ENCODE data around the gene TOM1L2. TPM values are rescaled to one million over a fixed set of nuclear protein-coding genes. Genes with fewer than 3 reads are reported as not detected.

TOM1L2 gene
- total RNA-seq, 3 donors from 2014 or later = 5.5 to 6.6 (median 5.5) TPM

- no peak for DNase-seq
- Mint-ChIP-seq H3K4me3 (no peak overlapping the region), H3K27me3 (ENCODE audit: low read depth) (no peaks in the 10 kb centered on the region), H3K9me3 (no peaks in the 10 kb centered on the region), H3K36me3 (ENCODE audit: insufficient read depth) (peaks cover 2% of the 10 kb centered on the region), H3K4me1 (ENCODE audit: low read depth) (peaks cover 42% of the 10 kb centered on the region)
- no peak for ATAC-seq
These were observed 34.9 kb downstream of the TOM1L2 start for GRCh38 chr17:17937201-17937853.

DNA sequence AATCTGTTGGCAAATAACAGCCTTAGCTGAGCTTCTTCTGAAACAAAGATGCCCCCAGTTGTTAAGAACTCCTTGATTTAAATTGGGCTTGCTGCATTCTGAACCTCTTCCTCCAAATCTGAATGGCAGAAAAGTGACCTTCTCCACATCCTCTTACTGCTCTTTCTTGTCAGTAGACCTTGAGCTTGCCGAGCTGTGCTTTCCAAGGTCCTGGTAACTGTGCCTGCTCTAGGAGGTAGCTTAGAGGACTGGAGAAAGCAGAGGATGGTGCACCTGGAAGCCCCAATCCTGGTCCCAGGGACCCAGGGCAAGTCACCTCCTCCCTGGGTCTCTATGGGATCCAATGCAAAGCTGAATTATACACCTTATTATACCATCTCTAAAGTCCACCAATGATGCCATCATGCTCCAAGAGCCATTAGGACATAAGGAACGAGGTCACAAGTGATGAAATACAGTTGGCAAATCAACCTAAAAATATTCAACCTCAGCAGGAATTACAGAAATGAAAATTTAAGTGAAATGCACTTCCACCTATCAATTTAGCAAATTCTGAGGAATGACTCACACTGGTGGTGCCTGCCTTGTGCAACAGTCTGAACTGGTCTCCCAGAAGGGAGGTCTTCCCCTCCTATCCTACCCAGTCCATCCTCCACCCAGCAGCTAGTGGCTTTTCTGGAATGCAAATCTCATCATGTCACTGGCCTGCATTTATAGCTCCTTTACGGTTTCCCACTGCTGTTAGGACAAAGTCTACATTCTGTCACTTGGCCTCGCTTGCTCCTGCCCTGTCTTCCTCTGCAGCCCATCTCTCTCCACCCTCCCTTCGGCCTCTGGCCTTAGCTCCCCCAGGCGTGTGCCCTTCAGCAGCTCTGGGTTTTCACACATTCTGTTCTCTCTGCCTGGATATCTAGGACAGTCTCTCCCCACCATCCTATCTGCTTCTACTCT is 36.6 kb downstream of the TOM1L2 start:
- no peak for DNase-seq
- peaks cover 42% of the 10 kb centered on the region for H3K4me1 Mint-ChIP-seq (ENCODE audit: low read depth)
- no peak overlapping the region for H3K4me3 Mint-ChIP-seq
- H3K36me3 Mint-ChIP-seq (ENCODE audit: insufficient read depth) = peaks cover 2% of the 10 kb centered on the region
- H3K27me3 Mint-ChIP-seq (ENCODE audit: low read depth) = no peaks in the 10 kb centered on the region
- no peak for ATAC-seq
- no peaks in the 10 kb centered on the region for H3K9me3 Mint-ChIP-seq

DNA sequence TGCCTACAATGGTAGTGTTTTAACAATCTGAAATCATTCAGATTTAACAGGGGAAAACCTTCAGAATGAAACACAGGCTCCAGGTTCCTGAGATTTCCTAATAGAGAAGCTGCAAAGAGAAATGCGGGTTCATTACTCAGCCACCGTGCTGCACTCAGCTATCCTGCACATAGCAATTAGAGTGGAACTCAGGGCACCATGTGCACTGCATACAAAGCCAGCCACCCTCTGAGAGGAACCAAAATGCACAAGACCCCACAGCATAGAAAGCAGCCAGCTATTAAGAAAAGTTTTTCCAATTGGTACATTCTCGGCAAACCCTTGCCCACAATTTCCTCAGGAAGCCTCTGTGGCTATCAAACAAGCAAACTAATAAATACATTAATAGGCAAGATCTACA is 37.4 kb downstream of the TOM1L2 start:
- Mint-ChIP-seq H3K36me3 (ENCODE audit: insufficient read depth) (no peaks in the 10 kb centered on the region), H3K9me3 (no peaks in the 10 kb centered on the region), H3K27me3 (ENCODE audit: low read depth) (no peaks in the 10 kb centered on the region), H3K4me1 (ENCODE audit: low read depth) (peaks cover 42% of the 10 kb centered on the region), H3K4me3 (no peak overlapping the region)
- ATAC-seq (no peak), DNase-seq (no peak)

DNA sequence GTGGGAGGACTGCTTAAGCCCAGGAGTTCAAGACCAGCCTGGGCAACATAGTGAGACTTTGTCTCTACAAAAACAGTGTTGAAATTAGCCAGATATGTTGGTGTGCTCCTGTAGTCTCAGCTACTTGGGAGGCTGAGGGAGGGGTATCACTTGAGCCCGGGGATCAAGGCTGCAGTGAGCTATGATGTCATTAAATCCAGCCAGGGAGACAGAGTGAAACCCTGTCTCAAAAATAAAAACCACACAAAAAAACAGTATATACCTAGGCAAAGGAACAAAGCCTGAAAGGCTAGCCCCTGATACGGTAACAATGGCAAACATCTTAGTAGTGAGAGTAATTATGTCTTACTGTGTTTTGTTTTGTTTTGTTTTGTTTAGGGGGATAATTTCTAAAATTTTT is 38.0 kb downstream of the TOM1L2 start:
- Mint-ChIP-seq H3K27me3 (ENCODE audit: low read depth) (no peaks in the 10 kb centered on the region), H3K36me3 (ENCODE audit: insufficient read depth) (no peaks in the 10 kb centered on the region), H3K4me1 (ENCODE audit: low read depth) (peaks cover 40% of the 10 kb centered on the region), H3K4me3 (no peak overlapping the region), H3K9me3 (no peaks in the 10 kb centered on the region)
- ATAC-seq = no peak
- DNase-seq = no peak

DNA sequence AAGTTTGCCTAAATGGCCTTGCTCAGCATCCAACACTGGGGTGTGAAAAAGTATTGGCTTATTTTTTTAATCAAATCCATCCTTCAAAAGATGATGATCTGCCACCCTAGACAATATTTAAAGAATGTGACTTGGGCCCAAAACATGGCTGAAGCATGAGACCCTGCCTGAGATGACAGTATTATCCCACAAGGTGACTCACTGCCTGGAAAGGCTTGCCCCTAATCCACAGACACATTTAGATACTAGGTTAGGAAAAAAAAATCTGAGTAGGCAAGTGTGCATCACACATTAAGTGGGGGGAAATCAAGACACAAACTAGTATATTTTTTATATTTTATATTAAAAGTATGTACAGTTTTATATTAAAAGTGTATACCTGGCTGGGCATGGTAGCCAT is 38.4 kb downstream of the TOM1L2 start:
- DNase-seq = no peak
- no peak for ATAC-seq
- Mint-ChIP-seq H3K9me3 (no peaks in the 10 kb centered on the region), H3K36me3 (ENCODE audit: insufficient read depth) (no peaks in the 10 kb centered on the region), H3K27me3 (ENCODE audit: low read depth) (no peaks in the 10 kb centered on the region), H3K4me3 (no peak overlapping the region), H3K4me1 (ENCODE audit: low read depth) (peaks cover 40% of the 10 kb centered on the region)

DNA sequence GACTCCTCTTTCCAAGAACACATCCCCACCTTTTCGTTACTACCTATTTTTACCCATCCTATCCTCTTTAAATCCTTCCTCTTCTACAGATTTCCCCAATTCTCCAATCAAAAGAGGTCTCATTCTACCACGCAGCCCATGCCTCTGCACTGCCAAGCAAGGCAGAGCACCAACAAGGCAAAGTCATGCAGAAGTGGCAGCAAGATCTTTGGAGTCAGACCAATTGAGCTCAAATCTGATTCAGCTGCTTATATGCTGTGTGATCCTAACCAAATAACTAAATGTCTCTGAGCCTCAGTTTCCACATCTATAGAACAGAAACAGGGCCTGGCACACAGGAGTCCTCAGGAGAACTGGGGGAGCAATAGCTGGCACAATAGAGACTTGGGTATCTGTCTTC is 41.0 kb downstream of the TOM1L2 start:
- Mint-ChIP-seq H3K4me1 (ENCODE audit: low read depth) (peaks cover 31% of the 10 kb centered on the region), H3K9me3 (no peaks in the 10 kb centered on the region), H3K27me3 (ENCODE audit: low read depth) (no peaks in the 10 kb centered on the region)

DNA sequence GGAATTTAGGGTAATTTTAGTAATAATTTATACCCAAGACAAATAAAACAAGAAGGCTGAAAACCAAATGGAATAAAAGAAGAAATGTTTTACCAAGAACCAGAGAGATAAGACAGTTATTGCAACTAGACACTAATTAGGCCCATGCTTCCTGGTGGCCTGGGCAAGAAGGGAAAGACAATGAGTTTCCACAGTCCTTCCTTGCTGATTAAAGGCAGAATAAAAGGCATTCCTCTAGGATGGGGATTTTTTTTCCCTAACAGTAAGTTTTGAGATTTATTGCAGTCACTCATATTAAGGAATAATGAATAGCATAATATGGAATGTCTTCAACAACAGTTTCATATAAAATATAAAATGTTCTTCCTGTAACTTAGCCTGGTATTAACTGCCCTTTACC is 41.5 kb downstream of the TOM1L2 start:
- Mint-ChIP-seq H3K36me3 (ENCODE audit: insufficient read depth) (no peaks in the 10 kb centered on the region), H3K27me3 (ENCODE audit: low read depth) (no peaks in the 10 kb centered on the region), H3K9me3 (no peaks in the 10 kb centered on the region), H3K4me1 (ENCODE audit: low read depth) (peaks cover 27% of the 10 kb centered on the region), H3K4me3 (no peak overlapping the region)
- DNase-seq (no peak), ATAC-seq (no peak)

More for the DNA sequence above, 41.0 kb downstream of the TOM1L2 start:
- no peak overlapping the region for H3K4me3 Mint-ChIP-seq
- ATAC-seq (no peak), DNase-seq (no peak)
- no peaks in the 10 kb centered on the region for H3K36me3 Mint-ChIP-seq (ENCODE audit: insufficient read depth)

DNA sequence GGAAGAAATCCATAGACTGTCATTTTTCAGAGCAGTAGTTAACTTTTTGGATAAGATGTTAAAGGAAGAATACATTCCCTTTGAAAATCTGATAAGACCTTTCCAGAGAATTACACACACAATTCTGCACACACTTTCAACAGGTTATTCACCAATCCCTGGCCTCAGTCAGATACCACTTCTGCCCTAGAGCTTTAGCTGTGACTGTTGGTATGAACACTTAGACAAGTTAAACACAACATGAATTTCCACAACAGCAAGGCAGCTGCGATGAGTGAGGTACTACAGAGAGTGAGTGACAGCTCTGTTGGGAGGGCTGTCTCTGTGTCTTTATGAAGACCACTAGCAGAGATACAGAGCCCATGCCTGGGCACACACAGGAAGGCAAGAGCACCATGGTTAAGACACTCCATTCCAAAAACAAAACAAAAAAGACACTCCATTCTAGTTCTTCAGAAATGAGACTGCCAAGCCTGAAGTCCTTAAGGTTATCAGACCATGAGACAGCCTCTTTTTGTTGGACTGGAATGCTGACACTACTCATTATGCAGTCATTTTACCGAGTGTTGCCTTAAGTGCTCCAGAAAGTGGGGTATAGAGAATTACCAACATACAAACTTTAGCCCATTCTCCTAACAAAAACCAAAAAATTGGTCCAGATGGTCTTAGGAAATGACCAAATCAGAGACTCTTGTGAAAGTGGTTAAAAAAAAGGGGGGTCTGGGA is 42.4 kb downstream of the TOM1L2 start:
- Mint-ChIP-seq H3K36me3 (ENCODE audit: insufficient read depth) (no peaks in the 10 kb centered on the region), H3K9me3 (no peaks in the 10 kb centered on the region), H3K4me1 (ENCODE audit: low read depth) (peaks cover 19% of the 10 kb centered on the region), H3K27me3 (ENCODE audit: low read depth) (no peaks in the 10 kb centered on the region), H3K4me3 (no peak overlapping the region)
- no peak for ATAC-seq
- no peak for DNase-seq

- no peak overlapping the region for H3K4me3 Mint-ChIP-seq
- no peaks in the 10 kb centered on the region for H3K36me3 Mint-ChIP-seq (ENCODE audit: insufficient read depth)
- no peak for ATAC-seq
- no peak for DNase-seq
- peaks cover 11% of the 10 kb centered on the region for H3K4me1 Mint-ChIP-seq (ENCODE audit: low read depth)
- no peaks in the 10 kb centered on the region for H3K9me3 Mint-ChIP-seq
- H3K27me3 Mint-ChIP-seq (ENCODE audit: low read depth) = no peaks in the 10 kb centered on the region
These were observed 43.6 kb downstream of the TOM1L2 start for GRCh38 chr17:17928398-17929287.

DNA sequence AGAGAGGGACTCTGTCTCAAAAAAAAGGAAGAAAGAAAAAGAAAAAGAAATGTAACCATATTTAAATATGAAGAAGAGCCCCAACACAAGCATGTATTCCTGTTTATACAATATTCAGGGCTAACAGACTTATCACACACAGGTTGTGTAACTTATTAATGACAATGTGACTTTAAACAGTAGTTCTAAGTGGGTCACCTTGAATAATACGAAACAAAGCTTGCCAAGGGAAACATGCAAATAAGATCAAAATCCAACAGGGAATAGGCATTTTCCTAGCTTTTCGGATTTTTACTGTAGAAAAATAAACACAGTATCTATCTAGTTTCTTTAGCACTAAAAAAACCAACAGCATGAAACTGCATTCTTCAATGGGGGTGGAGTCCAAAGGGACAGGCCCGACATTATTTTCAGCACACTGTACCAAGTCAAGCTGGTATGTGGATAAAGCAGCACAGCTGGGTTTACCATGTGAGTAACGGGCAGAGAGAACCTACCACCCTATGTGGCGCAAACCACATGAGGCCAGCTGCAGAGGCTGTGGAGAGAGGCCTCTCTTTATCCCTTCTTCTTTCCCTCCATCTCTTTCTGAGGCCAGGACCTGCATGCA is 45.3 kb downstream of the TOM1L2 start:
- no peak for ATAC-seq
- no peaks in the 10 kb centered on the region for H3K9me3 Mint-ChIP-seq

DNA sequence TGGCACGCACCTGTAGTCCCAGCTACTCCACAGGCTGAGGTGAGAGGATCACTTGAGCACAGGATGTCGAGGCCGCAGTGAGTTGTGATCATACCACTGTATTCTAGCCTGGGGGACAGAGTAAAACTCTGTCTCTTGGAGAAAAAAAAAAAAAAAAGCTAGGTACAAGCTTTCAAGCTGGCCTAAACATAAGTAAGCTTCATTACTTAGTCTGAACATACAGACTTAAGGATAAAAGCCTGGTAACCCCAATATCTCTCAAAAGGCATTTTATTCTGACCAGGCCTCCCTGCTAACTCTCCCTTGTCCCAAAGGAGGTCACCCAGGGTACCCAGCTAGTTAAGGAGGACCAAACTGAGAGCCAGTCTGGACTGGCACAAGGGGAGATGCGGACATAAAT is 46.2 kb downstream of the TOM1L2 start:
- Mint-ChIP-seq H3K4me1 (ENCODE audit: low read depth) (peaks cover 10% of the 10 kb centered on the region), H3K4me3 (no peak overlapping the region), H3K9me3 (no peaks in the 10 kb centered on the region), H3K36me3 (ENCODE audit: insufficient read depth) (peaks cover 2% of the 10 kb centered on the region), H3K27me3 (ENCODE audit: low read depth) (no peaks in the 10 kb centered on the region)
- DNase-seq = no peak
- no peak for ATAC-seq

More for the DNA sequence above, 45.3 kb downstream of the TOM1L2 start:
- no peak overlapping the region for H3K4me3 Mint-ChIP-seq
- H3K36me3 Mint-ChIP-seq (ENCODE audit: insufficient read depth) = no peaks in the 10 kb centered on the region
- no peaks in the 10 kb centered on the region for H3K27me3 Mint-ChIP-seq (ENCODE audit: low read depth)
- peaks cover 7% of the 10 kb centered on the region for H3K4me1 Mint-ChIP-seq (ENCODE audit: low read depth)
- no peak for DNase-seq

- peaks cover 12% of the 10 kb centered on the region for H3K4me1 Mint-ChIP-seq (ENCODE audit: low read depth)
- DNase-seq = no peak
- no peaks in the 10 kb centered on the region for H3K27me3 Mint-ChIP-seq (ENCODE audit: low read depth)
- peaks cover 2% of the 10 kb centered on the region for H3K36me3 Mint-ChIP-seq (ENCODE audit: insufficient read depth)
- no peaks in the 10 kb centered on the region for H3K9me3 Mint-ChIP-seq
- no peak for ATAC-seq
- no peak overlapping the region for H3K4me3 Mint-ChIP-seq
These were observed 47.3 kb downstream of the TOM1L2 start for GRCh38 chr17:17924857-17925250.

- Mint-ChIP-seq H3K4me1 (ENCODE audit: low read depth) (peaks cover 13% of the 10 kb centered on the region), H3K4me3 (no peak overlapping the region), H3K27me3 (ENCODE audit: low read depth) (no peaks in the 10 kb centered on the region)
These were observed 47.9 kb downstream of the TOM1L2 start for GRCh38 chr17:17924131-17924856.

More at GRCh38 chr17:17924131-17924856, 47.9 kb downstream of the TOM1L2 start:
- peaks cover 2% of the 10 kb centered on the region for H3K36me3 Mint-ChIP-seq (ENCODE audit: insufficient read depth)
- no peak for DNase-seq
- H3K9me3 Mint-ChIP-seq = no peaks in the 10 kb centered on the region
- ATAC-seq = no peak

Data from activated T-cell treated with anti-CD3 and anti-CD28 coated beads, Interleukin-2, amount 50 U/mL, for 4 hours (primary cell).